T-helper 17 cell (primary cell): ENCODE data around the gene BTRC. TPM values are rescaled to one million over a fixed set of nuclear protein-coding genes. Genes with fewer than 3 reads are reported as not detected.

Experiments
- ATAC-seq: fragments of 150-1000 bp; cut with Tn5 transposase; 2 replicates; pipeline ENCODE4 v1.10.0; 2021; ENCODE audit warnings: mild to moderate bottlenecking, moderate library complexity
- DNase-seq, 3 donors: peaks; one replicate each; pipeline versions ENCODE4 v3.0.0 to v3.0.0-alpha.2; 2020 to 2021
- H3K9me3 ChIP-seq: one replicate; pipeline ENCODE4 v1.7.0; 2013; ENCODE audit warnings: low read length, mild to moderate bottlenecking; ENCODE audit not compliant: control insufficient read depth, poor library complexity, severe bottlenecking
- H3K27ac Mint-ChIP-seq: one replicate; pipeline ENCODE4 v1.8.0; 2022; ENCODE audit warnings: mild to moderate bottlenecking, moderate library complexity, mixed read lengths
- H3K27me3 Mint-ChIP-seq: one replicate; pipeline ENCODE4 v1.8.0; 2022; ENCODE audit warnings: mixed read lengths
- H3K36me3 Mint-ChIP-seq: one replicate; pipeline ENCODE4 v1.8.0; 2022; ENCODE audit warnings: low read depth, mixed read lengths
- H3K4me1 Mint-ChIP-seq: one replicate; pipeline ENCODE4 v1.8.0; 2022; ENCODE audit warnings: mild to moderate bottlenecking, mixed read lengths
- H3K4me3 Mint-ChIP-seq: one replicate; pipeline ENCODE4 v1.8.0; 2022; ENCODE audit warnings: mild to moderate bottlenecking, moderate library complexity, mixed read lengths
- total RNA-seq, 4 donors: library from RNA in 2 of 4; stranded (reverse) in 2 of 4; gene quantifications; one replicate each; pipeline ENCODE4 v1.2.3 and lab custom pipeline; 2022 to 2026

The BTRC gene
- total RNA-seq, 2 donors from 2014 or later = 14.8 to 17.0 TPM

DNA sequence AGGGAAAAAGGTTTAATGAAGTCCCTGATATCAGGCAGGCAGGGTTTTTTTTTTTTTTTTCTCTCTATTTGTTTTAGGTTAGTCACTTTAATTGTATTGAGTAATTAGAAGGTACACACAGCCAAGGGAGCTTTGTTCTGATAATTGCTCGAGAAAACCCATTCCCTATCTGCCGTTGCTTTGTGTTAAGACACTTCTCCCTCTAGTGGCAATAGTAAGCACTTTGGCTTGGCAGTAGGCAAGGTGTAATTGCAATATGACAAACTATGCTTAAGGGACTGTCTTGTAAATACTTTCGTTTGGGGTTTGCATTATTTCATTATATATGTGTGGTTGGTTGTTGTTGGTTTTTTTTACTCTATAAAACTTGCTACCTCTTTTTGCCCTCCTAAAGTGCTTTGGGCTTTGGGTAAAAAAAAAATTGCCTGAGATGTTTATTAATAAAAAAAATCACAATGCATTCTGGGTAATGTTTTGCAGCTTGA lies 113.4 kb downstream of the BTRC start:
- no peak for DNase-seq

DNA sequence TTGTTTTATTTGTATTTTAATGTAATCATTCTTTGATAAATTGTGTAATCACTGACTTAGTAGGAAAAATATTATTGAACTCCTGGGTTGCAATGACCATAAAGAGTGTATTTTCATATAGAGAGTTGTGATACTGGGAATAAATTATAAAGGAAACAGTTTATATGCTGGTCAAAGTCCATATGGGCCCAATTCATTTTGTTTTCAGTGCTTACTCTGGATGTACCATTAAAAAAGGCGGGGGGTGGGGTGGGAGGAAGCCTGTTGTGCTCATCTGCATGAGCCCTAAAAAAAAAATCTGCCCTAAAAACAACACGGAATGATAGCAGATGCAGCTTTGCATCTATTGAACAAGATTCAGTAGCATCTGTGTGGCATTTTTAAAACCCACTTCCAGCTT lies 114.2 kb downstream of the BTRC start:
- Mint-ChIP-seq H3K36me3 (peaks cover 2% of the 10 kb centered on the region), H3K4me3 (no peak overlapping the region), H3K27me3 (no peaks in the 10 kb centered on the region), H3K4me1 (peaks cover 20% of the 10 kb centered on the region), H3K27ac (no peak overlapping the region)
- H3K9me3 ChIP-seq = no peaks in the 10 kb centered on the region
- ATAC-seq = no peak
- DNase-seq = no peak

More for the DNA sequence above, 113.4 kb downstream of the BTRC start:
- peaks cover 17% of the 10 kb centered on the region for H3K4me1 Mint-ChIP-seq
- H3K27ac Mint-ChIP-seq = no peak overlapping the region
- H3K9me3 ChIP-seq = no peaks in the 10 kb centered on the region
- H3K4me3 Mint-ChIP-seq = no peak overlapping the region
- no peaks in the 10 kb centered on the region for H3K27me3 Mint-ChIP-seq
- peak; percentile 87 for ATAC-seq
- peaks cover 2% of the 10 kb centered on the region for H3K36me3 Mint-ChIP-seq

DNA sequence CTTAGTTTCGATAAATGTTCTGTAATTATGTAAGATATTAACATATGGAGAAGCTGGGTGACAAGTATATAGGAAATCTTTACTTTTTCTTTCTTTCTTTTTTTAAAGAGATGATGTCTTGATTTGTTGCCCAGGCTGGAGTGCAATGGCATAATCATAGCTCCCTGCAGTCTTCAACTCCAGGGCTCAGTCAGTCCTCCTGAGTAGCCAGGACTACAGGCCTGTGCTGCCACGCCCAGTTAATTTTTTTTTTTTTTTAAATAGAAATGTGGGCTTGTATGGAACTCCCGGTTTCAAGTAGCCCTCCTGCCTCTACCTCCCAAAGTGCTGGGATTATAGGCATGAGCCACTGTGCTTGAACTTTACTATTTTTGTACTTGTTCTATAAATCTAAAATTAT lies 122.4 kb downstream of the BTRC start:
- no peak for DNase-seq
- H3K36me3 Mint-ChIP-seq = peaks cover 8% of the 10 kb centered on the region
- no peaks in the 10 kb centered on the region for H3K9me3 ChIP-seq
- no peak overlapping the region for H3K27ac Mint-ChIP-seq
- no peak for ATAC-seq
- no peaks in the 10 kb centered on the region for H3K27me3 Mint-ChIP-seq
- H3K4me1 Mint-ChIP-seq = peaks cover 8% of the 10 kb centered on the region
- H3K4me3 Mint-ChIP-seq = no peak overlapping the region

DNA sequence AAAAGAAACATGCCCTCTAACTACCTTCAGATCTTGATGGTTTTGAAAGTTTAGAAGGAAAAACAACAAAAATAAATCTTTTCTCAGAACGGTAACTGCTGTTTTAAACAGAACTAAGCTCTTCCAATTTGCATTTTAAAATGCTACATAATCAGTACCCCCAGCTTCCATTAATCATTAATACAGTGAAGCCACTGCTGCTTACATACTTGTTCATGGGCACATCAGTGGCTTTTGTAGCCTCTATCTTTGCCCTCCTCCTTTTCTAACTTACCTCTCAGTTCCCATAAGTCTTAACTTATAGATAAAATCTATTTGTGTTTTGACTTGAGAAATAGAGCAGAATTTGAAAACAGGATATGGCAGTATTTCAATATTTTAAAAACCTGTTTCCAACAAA lies 125.0 kb downstream of the BTRC start:
- Mint-ChIP-seq H3K27ac (no peak overlapping the region), H3K4me1 (peaks cover 2% of the 10 kb centered on the region), H3K27me3 (no peaks in the 10 kb centered on the region), H3K36me3 (peaks cover 8% of the 10 kb centered on the region), H3K4me3 (no peak overlapping the region)
- ATAC-seq (no peak), DNase-seq (no peak)
- no peaks in the 10 kb centered on the region for H3K9me3 ChIP-seq

DNA sequence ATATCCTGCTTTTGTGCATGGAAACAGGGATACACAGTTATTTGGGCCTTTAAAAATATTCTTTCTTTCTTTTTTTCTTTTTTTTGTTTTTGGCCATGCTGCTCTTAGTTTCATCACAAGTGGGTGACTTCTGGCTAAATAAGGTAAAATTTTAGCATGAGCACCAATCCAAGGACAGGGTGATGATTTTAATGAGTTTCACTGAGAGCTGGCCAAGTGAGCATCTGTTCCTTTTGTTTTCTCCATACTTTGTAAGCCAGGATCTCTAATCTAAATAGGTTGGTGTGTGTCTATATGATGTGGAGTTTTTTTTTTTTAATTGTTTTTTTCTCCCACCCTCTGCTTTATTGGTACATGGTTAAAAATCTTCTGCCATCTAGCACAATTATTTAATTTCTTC lies 127.3 kb downstream of the BTRC start:
- no peak overlapping the region for H3K4me3 Mint-ChIP-seq
- H3K9me3 ChIP-seq = no peaks in the 10 kb centered on the region
- ATAC-seq = no peak
- H3K36me3 Mint-ChIP-seq = peaks cover 8% of the 10 kb centered on the region
- peaks cover 7% of the 10 kb centered on the region for H3K4me1 Mint-ChIP-seq
- H3K27ac Mint-ChIP-seq = no peak overlapping the region
- H3K27me3 Mint-ChIP-seq = no peaks in the 10 kb centered on the region
- no peak for DNase-seq

DNA sequence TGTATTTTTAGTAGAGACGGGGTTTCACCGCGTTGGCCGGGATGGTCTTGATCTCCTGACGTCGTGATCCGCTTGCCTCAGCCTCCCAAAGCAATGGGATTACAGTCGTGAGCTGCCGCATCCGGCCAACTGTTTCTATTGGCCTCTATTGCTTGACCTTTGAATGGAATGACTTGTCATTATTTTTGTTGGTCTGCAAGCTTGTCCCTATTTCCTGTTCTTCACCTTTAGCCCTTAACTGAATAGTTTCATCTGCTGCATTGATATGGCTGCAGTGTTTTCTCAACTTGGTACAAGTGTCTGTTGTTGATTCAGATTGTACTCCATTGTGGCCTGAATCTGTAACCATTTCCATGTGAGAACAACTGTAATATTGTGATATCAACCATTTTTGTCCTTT lies 128.6 kb downstream of the BTRC start:
- H3K4me3 Mint-ChIP-seq = no peak overlapping the region
- no peak for DNase-seq
- H3K9me3 ChIP-seq = no peaks in the 10 kb centered on the region
- ATAC-seq = no peak
- peaks cover 8% of the 10 kb centered on the region for H3K36me3 Mint-ChIP-seq
- peaks cover 7% of the 10 kb centered on the region for H3K4me1 Mint-ChIP-seq
- H3K27ac Mint-ChIP-seq = no peak overlapping the region
- no peaks in the 10 kb centered on the region for H3K27me3 Mint-ChIP-seq

DNA sequence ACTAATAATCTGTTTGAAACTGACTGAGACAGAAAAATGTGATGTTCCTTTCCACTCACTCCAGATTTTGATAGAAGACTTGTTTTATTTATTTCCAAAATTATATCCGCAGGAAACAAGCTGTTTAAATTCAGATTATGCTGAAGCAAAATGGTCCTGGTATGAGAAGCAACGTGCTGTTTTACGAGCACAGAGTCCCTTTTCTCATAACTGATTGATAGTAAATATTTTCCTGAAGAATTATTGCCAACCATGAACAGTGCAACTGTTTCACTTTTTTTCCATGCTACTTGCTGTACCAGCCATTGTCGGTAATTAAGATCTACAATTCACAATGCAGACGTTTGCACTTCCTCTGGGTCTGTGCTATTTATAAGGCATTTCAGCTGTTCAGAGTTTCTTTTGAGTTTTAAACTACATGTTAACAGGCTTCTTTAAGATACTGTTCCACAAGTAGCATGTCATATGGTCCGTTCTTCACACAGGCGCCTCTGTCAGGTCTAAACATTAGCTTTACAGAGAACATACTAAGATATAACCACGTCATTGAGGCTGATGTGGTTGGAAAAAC lies 130.3 kb downstream of the BTRC start:
- H3K4me3 Mint-ChIP-seq = no peak overlapping the region
- no peaks in the 10 kb centered on the region for H3K27me3 Mint-ChIP-seq
- ATAC-seq (no peak), DNase-seq (no peak)
- H3K36me3 Mint-ChIP-seq = peaks cover 6% of the 10 kb centered on the region
- H3K27ac Mint-ChIP-seq = no peak overlapping the region
- no peaks in the 10 kb centered on the region for H3K9me3 ChIP-seq
- peaks cover 5% of the 10 kb centered on the region for H3K4me1 Mint-ChIP-seq

DNA sequence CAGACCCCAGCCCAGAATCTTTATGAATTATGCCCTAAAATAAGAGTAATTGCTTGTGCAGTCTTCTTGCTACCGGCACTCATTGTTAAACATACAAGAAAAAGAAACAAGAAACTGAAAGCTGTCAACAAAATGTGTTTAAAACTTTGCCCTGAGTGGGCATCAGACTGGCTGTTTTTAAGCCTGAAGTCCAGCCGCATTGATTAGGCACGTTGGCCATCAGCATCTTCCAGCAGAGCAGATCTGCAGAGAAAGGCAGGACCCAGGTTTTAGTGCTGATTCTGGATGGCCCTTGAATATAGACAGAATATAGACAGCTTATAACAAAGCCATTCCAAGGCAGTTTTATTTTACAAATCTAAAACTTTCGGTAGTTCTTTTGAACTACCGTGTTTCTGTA lies 131.2 kb downstream of the BTRC start:
- no peak overlapping the region for H3K4me3 Mint-ChIP-seq
- H3K36me3 Mint-ChIP-seq = peaks cover 6% of the 10 kb centered on the region

DNA sequence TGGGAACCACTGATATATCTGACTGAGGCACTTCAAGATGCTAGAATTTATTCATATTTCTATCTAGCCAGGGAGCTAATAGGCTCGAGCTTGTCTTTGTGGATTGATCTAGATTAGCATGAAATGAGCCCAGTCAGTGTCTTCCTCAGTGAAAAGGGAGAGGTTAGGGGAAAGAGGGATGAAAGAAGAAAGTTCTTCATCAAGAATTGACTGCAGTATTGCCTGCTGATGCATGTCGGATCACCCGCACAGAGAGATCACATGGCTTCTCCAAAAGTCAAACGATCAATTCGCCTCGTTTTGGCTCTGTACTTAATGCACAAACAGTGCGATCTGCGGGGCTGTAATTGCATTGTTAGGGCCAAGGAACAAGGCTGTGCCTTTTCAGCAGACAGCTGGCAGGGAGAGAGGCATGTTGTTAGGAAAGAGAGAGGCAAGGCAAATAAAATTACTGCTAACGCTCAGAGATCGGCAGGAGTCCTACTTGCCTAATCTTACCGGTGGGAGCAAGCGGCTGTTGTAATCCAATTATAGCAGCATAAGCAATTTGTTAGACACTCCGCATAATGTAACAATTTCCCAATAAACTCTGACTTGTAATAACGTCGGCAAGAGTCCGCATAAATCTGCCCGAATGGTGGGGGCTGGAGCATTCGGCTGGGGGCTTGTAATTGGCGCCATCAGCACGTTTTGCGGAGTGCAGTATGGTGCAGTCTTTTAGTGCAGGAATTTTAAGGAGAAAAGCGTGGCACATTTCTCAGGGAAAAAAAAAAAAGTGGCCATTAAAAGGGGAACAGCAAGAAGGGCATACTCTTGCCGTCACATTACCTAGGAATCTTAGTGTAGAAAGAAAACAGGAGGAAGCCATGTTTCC lies 132.0 kb downstream of the BTRC start:
- H3K4me1 Mint-ChIP-seq = peaks cover 8% of the 10 kb centered on the region
- H3K27me3 Mint-ChIP-seq = no peaks in the 10 kb centered on the region

More for the DNA sequence above, 131.2 kb downstream of the BTRC start:
- no peaks in the 10 kb centered on the region for H3K9me3 ChIP-seq
- H3K4me1 Mint-ChIP-seq = peaks cover 5% of the 10 kb centered on the region
- no peaks in the 10 kb centered on the region for H3K27me3 Mint-ChIP-seq
- no peak for DNase-seq
- H3K27ac Mint-ChIP-seq = no peak overlapping the region
- ATAC-seq = no peak

DNA sequence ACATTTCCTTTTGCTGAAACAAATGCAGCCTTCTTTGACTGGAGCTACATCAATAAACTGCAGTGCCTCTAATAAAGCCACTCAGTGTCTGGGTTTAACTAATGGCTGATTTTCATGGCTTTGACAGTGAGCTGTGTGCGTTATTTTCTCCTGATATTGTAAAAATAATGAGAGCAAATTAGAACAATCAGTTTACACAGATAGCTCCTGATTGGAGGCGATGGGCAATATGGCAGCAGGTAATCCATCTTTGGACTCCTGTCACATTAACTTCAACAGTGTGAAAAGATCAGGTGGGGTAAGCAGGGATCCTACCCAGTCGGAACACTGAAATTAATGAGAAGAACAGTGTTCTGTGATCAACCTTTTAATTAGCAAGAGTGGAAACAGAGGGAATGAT lies 133.4 kb downstream of the BTRC start:
- Mint-ChIP-seq H3K27ac (no peak overlapping the region), H3K27me3 (no peaks in the 10 kb centered on the region), H3K4me3 (no peak overlapping the region), H3K4me1 (peaks cover 8% of the 10 kb centered on the region), H3K36me3 (peaks cover 2% of the 10 kb centered on the region)
- no peak for DNase-seq
- no peaks in the 10 kb centered on the region for H3K9me3 ChIP-seq
- no peak for ATAC-seq

More for the DNA sequence above, 132.0 kb downstream of the BTRC start:
- no peaks in the 10 kb centered on the region for H3K9me3 ChIP-seq
- Mint-ChIP-seq H3K36me3 (peaks cover 4% of the 10 kb centered on the region), H3K27ac (no peak overlapping the region), H3K4me3 (no peak overlapping the region)
- no peak for ATAC-seq
- no peak for DNase-seq

DNA sequence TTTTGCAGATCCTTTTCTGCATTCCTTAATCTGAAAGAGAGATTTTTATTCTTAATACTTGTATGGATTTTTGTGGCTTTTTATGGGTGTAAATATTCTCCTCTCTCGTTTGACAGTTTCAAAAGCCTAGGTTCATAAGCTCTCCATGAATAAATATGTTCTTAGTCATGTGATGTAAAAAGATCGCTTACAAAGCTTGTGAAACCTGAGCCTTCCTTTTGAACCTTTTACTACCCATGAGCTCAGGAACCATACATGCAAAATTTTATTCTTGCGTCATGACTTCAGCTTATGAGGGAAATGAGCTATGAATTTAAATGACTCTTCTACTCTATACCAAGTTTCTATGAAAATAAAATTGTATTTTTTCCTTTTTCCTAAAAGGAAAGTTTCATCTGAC lies 135.4 kb downstream of the BTRC start:
- Mint-ChIP-seq H3K27me3 (no peaks in the 10 kb centered on the region), H3K4me3 (no peak overlapping the region), H3K36me3 (no peaks in the 10 kb centered on the region), H3K4me1 (peaks cover 8% of the 10 kb centered on the region), H3K27ac (peak overlapping the region; percentile 59)
- ATAC-seq (no peak), DNase-seq (no peak)
- no peaks in the 10 kb centered on the region for H3K9me3 ChIP-seq

DNA sequence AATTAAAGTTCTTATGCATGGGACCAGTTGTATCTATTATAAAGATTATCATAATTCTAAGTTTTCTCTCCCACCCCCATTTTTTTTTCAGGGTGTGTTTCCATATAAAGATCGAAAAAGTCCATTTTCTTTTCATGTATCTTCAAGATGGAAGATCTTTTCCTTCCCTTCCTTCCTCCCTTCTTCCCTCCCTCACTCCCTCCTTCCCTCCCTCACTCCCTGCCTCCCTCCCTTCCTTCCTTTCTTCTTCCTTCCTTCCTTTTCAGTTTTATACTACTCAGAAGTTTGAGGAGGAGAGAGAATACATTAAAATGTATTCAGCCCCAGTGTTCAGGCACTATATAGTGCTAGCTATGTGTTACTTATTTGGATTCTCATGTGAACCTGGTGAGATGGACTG lies 136.1 kb downstream of the BTRC start:
- Mint-ChIP-seq H3K4me3 (no peak overlapping the region), H3K36me3 (no peaks in the 10 kb centered on the region)

DNA sequence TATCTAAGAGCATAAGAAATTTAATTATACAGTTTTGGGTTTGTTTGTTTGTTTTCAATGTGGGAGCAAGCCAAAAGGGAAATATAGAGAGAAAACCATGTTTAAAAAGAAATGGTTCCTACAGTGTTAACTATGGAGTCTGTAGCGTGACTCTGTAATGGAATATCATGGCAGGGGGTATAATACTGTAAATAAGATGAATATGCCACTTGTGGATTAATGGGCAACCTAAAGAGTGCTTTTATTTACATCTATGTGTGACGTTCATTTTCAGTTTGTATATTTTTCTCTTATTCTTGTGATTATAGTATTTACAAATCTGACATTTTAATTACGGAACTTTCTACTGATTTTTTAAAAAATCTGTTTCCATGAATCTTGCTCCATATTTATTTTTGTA lies 138.2 kb downstream of the BTRC start:
- DNase-seq (no peak), ATAC-seq (no peak)
- H3K4me3 Mint-ChIP-seq = no peak overlapping the region
- H3K36me3 Mint-ChIP-seq = no peaks in the 10 kb centered on the region
- H3K27ac Mint-ChIP-seq = no peak overlapping the region
- H3K9me3 ChIP-seq = no peaks in the 10 kb centered on the region
- no peaks in the 10 kb centered on the region for H3K27me3 Mint-ChIP-seq
- peaks cover 4% of the 10 kb centered on the region for H3K4me1 Mint-ChIP-seq

More for the DNA sequence above, 136.1 kb downstream of the BTRC start:
- peaks cover 8% of the 10 kb centered on the region for H3K4me1 Mint-ChIP-seq
- DNase-seq = no peak
- H3K27me3 Mint-ChIP-seq = no peaks in the 10 kb centered on the region
- peak overlapping the region; percentile 59 for H3K27ac Mint-ChIP-seq
- no peak for ATAC-seq
- H3K9me3 ChIP-seq = no peaks in the 10 kb centered on the region

DNA sequence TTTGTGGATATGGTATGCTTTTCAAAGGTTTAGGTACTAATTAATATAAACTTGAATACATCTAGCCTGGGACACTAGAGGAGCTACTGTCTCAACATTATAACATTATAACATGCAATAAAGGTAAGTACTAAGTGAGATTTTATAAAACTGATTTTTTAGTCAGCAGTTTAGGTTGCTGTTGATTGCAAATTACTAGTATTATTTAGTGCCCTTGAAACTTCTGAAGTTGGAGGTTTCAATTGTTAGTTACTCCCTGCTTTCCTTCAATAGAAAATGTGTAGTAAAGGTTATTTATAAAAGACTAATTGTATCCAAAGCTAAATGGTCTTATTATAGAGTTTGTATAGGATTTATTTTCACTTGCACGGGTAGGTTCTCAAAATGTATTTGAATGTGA lies 138.8 kb downstream of the BTRC start:
- no peaks in the 10 kb centered on the region for H3K9me3 ChIP-seq
- Mint-ChIP-seq H3K4me1 (peaks cover 4% of the 10 kb centered on the region), H3K27ac (no peak overlapping the region), H3K27me3 (no peaks in the 10 kb centered on the region), H3K4me3 (no peak overlapping the region), H3K36me3 (no peaks in the 10 kb centered on the region)
- ATAC-seq = no peak
- DNase-seq = no peak
